Measurements from ENCODE around the gene PPARA. TPM values are rescaled to one million over a fixed set of nuclear protein-coding genes. Genes with fewer than 3 reads are reported as not detected.

PPARA gene
- total and polyA plus RNA-seq, 12 donors, result 5.1 to 208 (median 37.4) TPM

DNA sequence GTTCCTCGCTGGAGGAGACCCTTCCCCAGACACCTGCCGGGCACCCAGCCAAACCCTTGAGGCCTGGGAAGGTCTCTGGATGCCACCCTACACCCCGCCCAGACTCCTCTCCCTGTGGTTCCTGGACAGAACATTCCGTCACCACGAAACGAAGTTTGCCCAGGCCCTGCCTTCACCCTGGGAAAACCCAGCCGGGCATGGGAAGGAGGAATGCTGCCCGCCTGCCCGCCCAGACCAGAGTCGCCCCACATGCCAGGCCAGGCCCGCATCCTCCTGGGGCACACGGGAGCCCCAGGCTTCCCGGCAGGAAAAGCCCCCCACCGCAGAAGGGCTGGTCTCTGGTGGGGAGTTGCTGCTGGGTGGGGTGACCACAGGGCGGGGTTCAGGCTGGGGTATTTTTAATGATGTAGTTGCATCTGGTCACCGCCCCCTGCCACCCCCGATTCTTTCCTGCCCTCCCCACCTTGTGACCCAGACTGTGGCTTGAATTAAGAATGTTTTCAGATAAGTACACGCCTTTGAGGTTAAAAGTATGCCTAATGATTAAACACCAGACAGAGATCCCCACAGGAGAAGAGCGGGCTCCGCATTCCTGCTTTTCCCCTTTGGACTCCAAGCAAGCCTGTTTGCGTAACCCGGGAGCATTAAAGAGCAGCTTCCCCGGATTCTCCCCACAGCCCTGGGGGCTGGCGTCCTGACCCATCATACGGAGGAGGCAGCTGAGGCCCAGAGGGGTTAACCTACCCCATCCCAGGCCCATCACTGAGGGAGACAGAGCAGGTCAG, 44.6 kb upstream of the PPARA start:
- H3K27me3 ChIP-seq, result no peaks in the 10 kb centered on the region
- H3K27ac ChIP-seq, result peak overlapping the region; percentile 72 to 95 (median 85)
- no peak overlapping the region for H3K4me3 ChIP-seq
- H3K36me3 ChIP-seq (replicated peaks in 1 of 2), result peaks cover 0 to 65% of the 10 kb centered on the region in 2 donors
- WGBS, 4 donors, result 45 to 56% (median 48%) methylated on average over 11 to 25 of the region's 25 CpGs; no CpG with 5 or more reads in 1 of the 4 donors
- no peaks in the 10 kb centered on the region for H3K9me3 ChIP-seq (replicated peaks in 1 of 3)
- H3K4me1 ChIP-seq (replicated peaks in 1 of 2), result peaks cover 76 to 89% of the 10 kb centered on the region in 2 donors
- DNase-seq, result peak in 3 of 7 donors; percentile 34 to 65 (median 38)
- intact Hi-C loops (cut with DNase I), result no loop called here
- TF ChIP-seq, protein P1, sequence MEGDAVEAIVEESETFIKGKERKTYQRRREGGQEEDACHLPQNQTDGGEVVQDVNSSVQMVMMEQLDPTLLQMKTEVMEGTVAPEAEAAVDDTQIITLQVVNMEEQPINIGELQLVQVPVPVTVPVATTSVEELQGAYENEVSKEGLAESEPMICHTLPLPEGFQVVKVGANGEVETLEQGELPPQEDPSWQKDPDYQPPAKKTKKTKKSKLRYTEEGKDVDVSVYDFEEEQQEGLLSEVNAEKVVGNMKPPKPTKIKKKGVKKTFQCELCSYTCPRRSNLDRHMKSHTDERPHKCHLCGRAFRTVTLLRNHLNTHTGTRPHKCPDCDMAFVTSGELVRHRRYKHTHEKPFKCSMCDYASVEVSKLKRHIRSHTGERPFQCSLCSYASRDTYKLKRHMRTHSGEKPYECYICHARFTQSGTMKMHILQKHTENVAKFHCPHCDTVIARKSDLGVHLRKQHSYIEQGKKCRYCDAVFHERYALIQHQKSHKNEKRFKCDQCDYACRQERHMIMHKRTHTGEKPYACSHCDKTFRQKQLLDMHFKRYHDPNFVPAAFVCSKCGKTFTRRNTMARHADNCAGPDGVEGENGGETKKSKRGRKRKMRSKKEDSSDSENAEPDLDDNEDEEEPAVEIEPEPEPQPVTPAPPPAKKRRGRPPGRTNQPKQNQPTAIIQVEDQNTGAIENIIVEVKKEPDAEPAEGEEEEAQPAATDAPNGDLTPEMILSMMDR (IDR thresholded peaks at IDR 0.05), result no peak
- no peak for TF ChIP-seq POLR2A (IDR thresholded peaks at IDR 0.05)

DNA sequence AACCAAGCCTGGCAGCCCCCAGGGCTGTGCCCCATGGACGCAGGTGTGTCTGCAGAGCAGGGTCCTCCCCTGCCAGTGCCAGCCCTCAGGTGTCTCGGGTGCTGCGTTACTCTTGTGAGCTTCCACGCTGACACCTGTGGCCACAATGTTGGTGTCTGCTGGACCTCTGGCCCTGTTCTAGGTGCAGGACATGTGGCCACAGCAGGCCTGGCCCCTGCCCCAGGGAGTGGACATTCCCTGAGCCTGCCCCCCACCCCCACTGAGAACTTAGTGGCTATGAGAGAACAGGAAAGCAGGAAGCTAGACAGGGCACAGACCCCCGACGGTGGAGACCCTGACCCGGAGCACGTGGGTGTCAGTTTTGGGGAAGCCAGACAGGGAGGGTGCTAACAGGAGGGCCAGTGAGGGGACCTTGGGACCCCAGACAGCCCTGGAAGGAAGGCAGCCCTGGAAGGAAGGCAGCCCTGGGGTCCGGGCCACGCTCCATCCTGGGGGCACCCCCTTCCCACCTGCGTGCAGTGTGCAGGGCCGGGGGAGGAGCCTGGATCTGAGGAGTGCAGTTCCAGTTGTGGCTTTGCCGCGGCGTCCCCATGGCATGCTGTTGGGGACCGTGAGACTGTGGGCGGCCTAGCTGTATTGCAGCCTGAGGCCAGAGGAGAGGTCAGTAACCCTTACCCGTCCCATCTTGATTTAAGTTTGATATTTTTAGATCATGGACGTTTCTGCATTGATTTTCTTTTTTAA, 43.9 kb upstream of the PPARA start:
- Histone ChIP-seq H3K27ac (peak overlapping the region; percentile 72 to 95 (median 85)), H3K4me1 (replicated peaks in 1 of 2) (peaks cover 81 to 95% of the 10 kb centered on the region in 2 donors), H3K27me3 (no peaks in the 10 kb centered on the region), H3K9me3 (replicated peaks in 1 of 3) (no peaks in the 10 kb centered on the region), H3K36me3 (replicated peaks in 1 of 2) (peaks cover 0 to 63% of the 10 kb centered on the region in 2 donors), H3K4me3 (no peak overlapping the region)
- intact Hi-C loops (cut with DNase I), result no loop called here
- 27 to 48% (median 38%) methylated on average over 12 to 19 of the region's 19 CpGs for WGBS, 4 donors
- TF ChIP-seq, protein P1 (IDR thresholded peaks at IDR 0.05), result no peak
- no peak for TF ChIP-seq POLR2A (IDR thresholded peaks at IDR 0.05)
- peak in 5 of 7 donors; percentile 37 to 59 (median 46) for DNase-seq

DNA sequence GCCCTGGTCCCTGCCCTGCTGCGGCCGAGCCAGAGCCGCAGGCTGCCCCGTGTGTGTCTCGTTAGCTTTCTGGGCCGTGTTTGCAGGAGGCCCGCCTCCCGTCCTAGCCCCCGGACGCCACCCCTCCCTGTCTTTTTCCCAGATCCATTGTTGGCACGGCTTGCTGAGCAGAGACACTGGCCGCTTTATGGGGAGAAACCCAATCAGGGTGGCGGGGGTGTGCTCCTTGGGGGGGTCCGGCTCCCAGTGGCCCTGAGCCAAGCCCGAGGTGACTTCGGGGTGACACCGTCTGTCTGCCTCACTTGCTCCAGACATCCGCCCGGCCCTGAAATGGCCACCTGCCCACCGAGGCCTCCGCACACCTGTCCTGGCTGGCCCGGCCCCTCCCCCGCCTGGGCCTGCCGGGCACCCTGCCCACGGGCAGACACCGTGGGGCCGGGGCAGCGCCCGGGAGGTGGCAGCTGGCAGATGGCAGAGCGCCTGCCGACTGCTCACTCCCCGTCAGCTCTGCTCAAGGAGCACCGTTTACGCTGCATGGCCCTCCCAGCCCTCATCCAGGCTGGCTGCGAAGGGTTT, 43.1 kb upstream of the PPARA start:
- Histone ChIP-seq H3K27me3 (no peaks in the 10 kb centered on the region), H3K36me3 (replicated peaks in 1 of 2) (peaks cover 0 to 61% of the 10 kb centered on the region in 2 donors), H3K9me3 (replicated peaks in 1 of 3) (no peaks in the 10 kb centered on the region), H3K27ac (peak overlapping the region; percentile 72 to 95 (median 85)), H3K4me3 (no peak overlapping the region), H3K4me1 (replicated peaks in 1 of 2) (peaks cover 78 to 97% of the 10 kb centered on the region in 2 donors)
- peak in 1 of 2 donors; percentile 55 for TF ChIP-seq POLR2A (IDR thresholded peaks at IDR 0.05)
- TF ChIP-seq, protein P1 (IDR thresholded peaks at IDR 0.05), result no peak
- intact Hi-C loops (cut with DNase I), result no loop called here
- DNase-seq, result peak; percentile 71 to 88 (median 82)
- 26 to 36% (median 31%) methylated on average over 15 to 35 of the region's 35 CpGs for WGBS, 4 donors
